ENCODE data around the gene FAM98B. TPM values are rescaled to one million over a fixed set of nuclear protein-coding genes. Genes with fewer than 3 reads are reported as not detected.
"Not testable (repeated sequence)": the region's sequence is repeated elsewhere in the genome, so short reads cannot be mapped to it uniquely, and the experiment has no call there.

Gene FAM98B
- total RNA-seq, 2 experiments from 2014 or later, result 54.2 to 81.9 TPM

DNA sequence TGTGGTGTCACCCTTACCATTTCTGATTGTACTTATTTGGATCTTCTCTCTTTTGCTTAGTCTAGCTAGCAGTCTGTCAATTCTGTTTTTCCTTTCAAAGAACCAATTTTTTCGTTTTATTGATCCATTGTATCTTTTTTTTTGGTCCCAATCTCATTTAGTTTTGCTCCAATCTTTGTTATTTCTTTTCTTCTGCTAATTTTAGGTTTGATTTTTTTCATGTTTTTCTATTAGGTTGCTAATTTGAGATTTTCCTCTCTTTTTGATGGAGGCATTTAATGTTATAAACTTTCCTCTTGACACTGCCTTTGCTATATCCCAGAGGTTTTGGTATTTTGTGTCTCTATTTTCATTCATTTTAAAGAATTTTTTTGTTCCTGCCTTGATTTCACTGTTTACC is 16.9 kb upstream of the FAM98B start:
- ChIA-PET POLR2A (no interaction called here), CTCF (interaction anchor here (1.7 kb wide), 1 partner anchor 263 kb away, joined by 3 read pairs; no protein-coding TSS in a partner anchor)
- ATAC-seq (no peak), DNase-seq (no peak)
- Mint-ChIP-seq H3K4me3 (no peak overlapping the region), H3K36me3 (ENCODE audit: low read depth) (no peaks in the 10 kb centered on the region), H3K27me3 (peaks cover 16% of the 10 kb centered on the region), H3K4me1 (peaks cover 5% of the 10 kb centered on the region), H3K27ac (no peak overlapping the region), H3K9me3 (ENCODE audit: low read depth) (no peaks in the 10 kb centered on the region)
- intact Hi-C loops (cut with DNase I, micrococcal nuclease), result no loop called here

DNA sequence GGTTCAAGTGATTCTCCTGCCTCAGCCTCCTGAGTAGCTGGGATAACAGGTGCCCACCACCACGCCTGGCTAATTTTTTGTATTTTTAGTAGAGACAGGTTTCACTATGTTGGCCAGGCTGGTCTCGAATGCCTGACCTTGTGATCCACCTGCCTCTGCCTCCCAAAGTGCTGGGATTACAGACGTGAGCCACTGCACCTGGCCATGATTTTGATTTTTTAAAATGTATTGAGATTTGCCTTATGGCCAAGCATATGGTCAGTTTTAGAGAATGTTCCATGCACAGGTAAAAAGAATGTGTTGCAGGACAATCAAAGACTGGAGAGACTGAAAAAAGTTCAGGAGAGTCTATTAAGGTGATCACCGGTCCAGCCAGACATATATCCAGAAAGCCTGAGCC is 16.3 kb upstream of the FAM98B start:
- intact Hi-C loops (cut with DNase I, micrococcal nuclease); H3K27ac Mint-ChIP-seq; H3K9me3 Mint-ChIP-seq (ENCODE audit: low read depth); ATAC-seq; DNase-seq; H3K4me1 Mint-ChIP-seq; H3K4me3 Mint-ChIP-seq; POLR2A ChIA-PET; H3K36me3 Mint-ChIP-seq (ENCODE audit: low read depth): not testable (repeated sequence)
- CTCF ChIA-PET, result interaction anchor here (1.7 kb wide), 1 partner anchor 262 kb away, joined by 3 read pairs; no protein-coding TSS in a partner anchor
- peaks cover 16% of the 10 kb centered on the region for H3K27me3 Mint-ChIP-seq

GRCh38 chr15:38438031-38438986 is 15.6 kb upstream of the FAM98B start:
- ChIA-PET CTCF (interaction anchor here (0.7 to 5.7 kb wide), 10 partner anchors 10 to 382 kb away, joined by 3 to 154 read pairs (median 18); partner anchors contain the start of gene FAM98B), POLR2A (no interaction called here)
- DNase-seq, result no peak
- no peaks in the 10 kb centered on the region for H3K9me3 Mint-ChIP-seq (ENCODE audit: low read depth)
- intact Hi-C loops (cut with DNase I, micrococcal nuclease), result no loop called here
- no peak overlapping the region for H3K4me3 Mint-ChIP-seq
- ATAC-seq, result no peak
- H3K27ac Mint-ChIP-seq, result no peak overlapping the region
- peaks cover 16% of the 10 kb centered on the region for H3K27me3 Mint-ChIP-seq
- H3K4me1 Mint-ChIP-seq, result peaks cover 5% of the 10 kb centered on the region
- no peaks in the 10 kb centered on the region for H3K36me3 Mint-ChIP-seq (ENCODE audit: low read depth)

- POLR2A ChIA-PET, result interaction anchor here (0.8 to 1.2 kb wide), 3 partner anchors 123 to 1140 kb away, joined by 3 to 4 read pairs (median 3); no protein-coding TSS in a partner anchor
- Mint-ChIP-seq H3K9me3 (ENCODE audit: low read depth) (no peaks in the 10 kb centered on the region), H3K4me3 (no peak overlapping the region), H3K36me3 (ENCODE audit: low read depth) (no peaks in the 10 kb centered on the region), H3K27ac (peak overlapping the region; percentile 23), H3K27me3 (peaks cover 14% of the 10 kb centered on the region), H3K4me1 (peaks cover 5% of the 10 kb centered on the region)
- intact Hi-C loops (cut with DNase I, micrococcal nuclease), result loop anchor here (1.0 to 10.0 kb wide), 5 partner anchors 250 to 1140 kb away; partner anchors contain the start of gene THBS1 (in 1 of the 2)
- DNase-seq, result peak; percentile 67
- CTCF ChIA-PET, result interaction anchor here (0.6 to 5.7 kb wide), 48 partner anchors 10 to 1316 kb away, joined by 3 to 154 read pairs (median 5); partner anchors contain the start of genes FAM98B and RASGRP1
- peak; percentile 90 for ATAC-seq
Measured at GRCh38 chr15:38440353-38441129, 13.4 kb upstream of the FAM98B start.

DNA sequence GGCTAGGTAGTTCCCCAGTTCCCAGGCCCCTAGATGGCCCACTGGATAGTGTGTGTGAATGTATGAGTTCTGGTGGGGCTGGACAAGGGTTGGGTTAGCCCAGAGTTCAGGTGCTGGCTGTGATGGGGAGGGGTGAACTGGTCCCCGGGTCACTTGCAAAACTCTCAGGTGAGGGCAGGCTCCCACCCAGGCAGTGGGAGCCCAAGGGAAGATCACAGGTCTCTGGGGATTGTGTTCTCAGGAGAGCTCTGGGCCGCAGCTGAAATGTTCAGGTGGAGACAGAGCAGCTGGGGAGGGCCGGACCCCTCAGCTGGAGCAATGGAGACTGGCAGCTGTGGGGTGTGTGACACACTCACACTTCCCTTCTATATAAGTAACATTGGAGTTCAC is 12.8 kb upstream of the FAM98B start:
- no peaks in the 10 kb centered on the region for H3K9me3 Mint-ChIP-seq (ENCODE audit: low read depth)
- peaks cover 5% of the 10 kb centered on the region for H3K4me1 Mint-ChIP-seq
- ATAC-seq (no peak), DNase-seq (no peak)
- ChIA-PET CTCF (interaction anchor here (0.7 to 5.7 kb wide), 25 partner anchors 10 to 401 kb away, joined by 3 to 154 read pairs (median 8); partner anchors contain the start of gene FAM98B), POLR2A (no interaction called here)
- peaks cover 12% of the 10 kb centered on the region for H3K27me3 Mint-ChIP-seq
- H3K4me3 Mint-ChIP-seq, result no peak overlapping the region
- intact Hi-C loops (cut with DNase I, micrococcal nuclease), result loop anchor here in 1 of 2 experiments (2.0 to 10.0 kb wide), 3 partner anchors 250 to 1140 kb away; partner anchors contain the start of gene THBS1
- no peaks in the 10 kb centered on the region for H3K36me3 Mint-ChIP-seq (ENCODE audit: low read depth)
- H3K27ac Mint-ChIP-seq, result no peak overlapping the region

DNA sequence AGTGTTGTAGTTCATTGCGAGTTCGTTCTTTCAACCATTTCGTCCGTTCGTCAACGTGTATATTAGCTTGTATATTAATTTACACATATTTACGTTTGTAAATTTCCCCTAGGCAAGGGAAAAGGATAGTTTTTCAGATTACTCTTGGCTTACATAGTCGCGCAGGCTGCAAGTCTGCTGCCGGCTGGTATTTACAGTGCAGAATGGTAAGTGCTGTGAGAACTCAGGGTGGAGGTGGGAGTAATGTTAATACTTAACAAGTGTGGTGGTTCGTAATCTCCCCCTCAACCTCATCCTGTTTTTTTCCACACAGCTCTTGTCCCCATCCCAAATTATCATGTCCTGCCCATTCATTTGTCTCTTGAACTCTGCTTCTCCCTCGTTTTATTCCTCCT is 766 bp downstream of the FAM98B start:
- no peak for DNase-seq
- peak overlapping the region; percentile 93 for H3K27ac Mint-ChIP-seq
- H3K36me3 Mint-ChIP-seq (ENCODE audit: low read depth), result peaks cover 4% of the 10 kb centered on the region
- peaks cover 33% of the 10 kb centered on the region for H3K4me1 Mint-ChIP-seq
- ChIA-PET CTCF (interaction anchor here (0.5 to 3.3 kb wide), 24 partner anchors 9 to 626 kb away, joined by 3 to 45 read pairs (median 5); partner anchors contain the start of gene RASGRP1), POLR2A (interaction anchor here (0.6 to 1.9 kb wide), 4 partner anchors 9 to 245 kb away, joined by 3 to 4 read pairs (median 4); no protein-coding TSS in a partner anchor)
- no peaks in the 10 kb centered on the region for H3K9me3 Mint-ChIP-seq (ENCODE audit: low read depth)
- intact Hi-C loops (cut with DNase I, micrococcal nuclease), result loop anchor here in 1 of 2 experiments (1.0 to 2.0 kb wide), 4 partner anchors 110 to 1328 kb away; partner anchors contain the start of genes FSIP1, RASGRP1 and SPRED1
- peak overlapping the region; percentile 78 for H3K4me3 Mint-ChIP-seq
- ATAC-seq, result no peak
- no peaks in the 10 kb centered on the region for H3K27me3 Mint-ChIP-seq

DNA sequence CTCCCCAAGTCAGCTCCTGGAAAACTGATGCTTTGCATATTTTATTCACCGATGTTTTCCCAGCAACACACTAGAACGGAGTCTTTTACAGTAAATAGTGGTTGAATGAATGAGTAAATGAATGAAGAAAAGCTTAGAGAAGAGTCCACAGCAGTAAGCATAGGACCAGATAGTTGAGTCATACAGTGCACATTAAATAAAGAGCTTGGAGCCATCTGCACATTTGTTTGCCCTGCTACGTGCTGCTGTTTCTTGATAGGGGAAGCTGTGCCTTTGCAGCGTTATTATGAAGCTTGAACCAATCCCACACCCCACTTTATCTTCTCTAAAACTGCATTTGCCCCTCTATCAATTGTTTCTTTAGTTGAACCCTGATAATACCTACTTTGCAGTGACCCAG is 1.2 kb downstream of the FAM98B start:
- peak overlapping the region; percentile 78 for H3K4me3 Mint-ChIP-seq
- ATAC-seq, result peak; percentile 28
- no peaks in the 10 kb centered on the region for H3K9me3 Mint-ChIP-seq (ENCODE audit: low read depth)
- ChIA-PET POLR2A (interaction anchor here (0.6 to 1.9 kb wide), 3 partner anchors 9 to 241 kb away, joined by 3 to 4 read pairs (median 3); no protein-coding TSS in a partner anchor), CTCF (interaction anchor here (0.5 to 3.3 kb wide), 21 partner anchors 9 to 625 kb away, joined by 3 to 45 read pairs (median 5); partner anchors contain the start of gene RASGRP1)
- peak overlapping the region; percentile 93 for H3K27ac Mint-ChIP-seq
- intact Hi-C loops (cut with DNase I, micrococcal nuclease), result loop anchor here in 1 of 2 experiments (2.0 kb wide), 2 partner anchors 110 to 202 kb away; partner anchors contain the start of genes RASGRP1 and SPRED1
- H3K36me3 Mint-ChIP-seq (ENCODE audit: low read depth), result peaks cover 4% of the 10 kb centered on the region
- peaks cover 37% of the 10 kb centered on the region for H3K4me1 Mint-ChIP-seq
- no peak for DNase-seq
- H3K27me3 Mint-ChIP-seq, result no peaks in the 10 kb centered on the region

- intact Hi-C loops (cut with DNase I, micrococcal nuclease), result no loop called here
- POLR2A ChIA-PET, result no interaction called here
Measured at GRCh38 chr15:38458646-38459045, 4.7 kb downstream of the FAM98B start.

GRCh38 chr15:38459480-38459879 is 5.6 kb downstream of the FAM98B start:
- ChIA-PET POLR2A (no interaction called here), CTCF (interaction anchor here (0.7 to 4.3 kb wide), 4 partner anchors 20 to 239 kb away, joined by 3 to 28 read pairs (median 17); no protein-coding TSS in a partner anchor)
- no peak for ATAC-seq
- intact Hi-C loops (cut with DNase I, micrococcal nuclease), result no loop called here
- DNase-seq, result no peak
- Mint-ChIP-seq H3K27me3 (no peaks in the 10 kb centered on the region), H3K4me1 (peaks cover 57% of the 10 kb centered on the region), H3K9me3 (ENCODE audit: low read depth) (no peaks in the 10 kb centered on the region), H3K36me3 (ENCODE audit: low read depth) (peaks cover 4% of the 10 kb centered on the region), H3K27ac (peak overlapping the region; percentile 2), H3K4me3 (no peak overlapping the region)

More at GRCh38 chr15:38458646-38459045, 4.7 kb downstream of the FAM98B start:
- H3K27me3 Mint-ChIP-seq, result no peaks in the 10 kb centered on the region
- ATAC-seq, result no peak
- H3K27ac Mint-ChIP-seq, result no peak overlapping the region
- DNase-seq, result no peak
- no peaks in the 10 kb centered on the region for H3K9me3 Mint-ChIP-seq (ENCODE audit: low read depth)
- H3K4me1 Mint-ChIP-seq, result peaks cover 57% of the 10 kb centered on the region
- CTCF ChIA-PET, result interaction anchor here (0.7 to 4.3 kb wide), 7 partner anchors 12 to 249 kb away, joined by 3 to 28 read pairs (median 8); no protein-coding TSS in a partner anchor
- no peak overlapping the region for H3K4me3 Mint-ChIP-seq
- H3K36me3 Mint-ChIP-seq (ENCODE audit: low read depth), result peaks cover 4% of the 10 kb centered on the region

DNA sequence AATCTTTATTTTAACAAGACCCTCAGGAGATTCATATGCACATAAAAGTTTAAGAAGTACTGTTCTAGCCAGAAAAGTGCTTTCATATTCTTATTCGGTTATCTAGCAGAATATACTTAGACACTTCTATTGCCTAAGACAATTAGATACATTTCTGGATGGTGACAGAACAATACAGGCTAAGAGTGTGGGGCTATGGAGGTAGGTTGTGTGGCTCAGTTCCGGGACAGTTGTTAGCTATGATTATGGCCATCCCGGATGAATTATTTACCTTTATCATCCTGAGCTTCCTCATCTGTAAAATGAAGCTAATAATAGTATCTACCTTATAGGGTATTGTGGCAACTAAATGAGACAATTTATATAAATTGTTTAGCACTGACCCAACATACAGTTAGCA is 6.6 kb downstream of the FAM98B start:
- ChIA-PET CTCF (interaction anchor here (0.7 to 4.3 kb wide), 7 partner anchors 12 to 239 kb away, joined by 3 to 28 read pairs (median 3); no protein-coding TSS in a partner anchor), POLR2A (no interaction called here)
- Mint-ChIP-seq H3K9me3 (ENCODE audit: low read depth) (no peaks in the 10 kb centered on the region), H3K27me3 (no peaks in the 10 kb centered on the region), H3K36me3 (ENCODE audit: low read depth) (peaks cover 4% of the 10 kb centered on the region), H3K4me3 (no peak overlapping the region), H3K4me1 (peaks cover 52% of the 10 kb centered on the region), H3K27ac (no peak overlapping the region)
- no peak for ATAC-seq
- DNase-seq, result no peak
- intact Hi-C loops (cut with DNase I, micrococcal nuclease), result loop anchor here in 1 of 2 experiments (2.0 kb wide), 1 partner anchor 14 kb away; no protein-coding TSS in a partner anchor
